ENCODE measurements around the gene PIAS4.

The PIAS4 gene

GRCh38 chr19:4023600-4024398, 16.3 kb downstream of the PIAS4 start:
- DNase-seq: no peak

- no peak for DNase-seq
These were observed 17.8 kb downstream of the PIAS4 start for GRCh38 chr19:4025317-4025716.

- DNase-seq: no peak
These were observed 19.6 kb downstream of the PIAS4 start for GRCh38 chr19:4027146-4027545.

GRCh38 chr19:4028334-4029246, 21.1 kb downstream of the PIAS4 start:
- DNase-seq: no peak

- no peak for DNase-seq
These were observed 21.7 kb downstream of the PIAS4 start for GRCh38 chr19:4029247-4029614.

GRCh38 chr19:4030552-4030951, 23.0 kb downstream of the PIAS4 start:
- no peak for DNase-seq

- no peak for DNase-seq
These were observed 23.4 kb downstream of the PIAS4 start for GRCh38 chr19:4030981-4031380.

GRCh38 chr19:4031420-4031819, 23.9 kb downstream of the PIAS4 start:
- DNase-seq: no peak

- no peak for DNase-seq
These were observed 24.9 kb downstream of the PIAS4 start for GRCh38 chr19:4032436-4032835.

- no peak for DNase-seq
These were observed 25.8 kb downstream of the PIAS4 start for GRCh38 chr19:4033028-4033956.

GRCh38 chr19:4034048-4035017, 26.8 kb downstream of the PIAS4 start:
- DNase-seq: no peak

GRCh38 chr19:4035018-4035566, 27.6 kb downstream of the PIAS4 start:
- DNase-seq: no peak

GRCh38 chr19:4035582-4035981, 28.0 kb downstream of the PIAS4 start:
- no peak for DNase-seq

- no peak for DNase-seq
These were observed 29.2 kb downstream of the PIAS4 start for GRCh38 chr19:4036576-4037300.

- DNase-seq: no peak
These were observed 29.9 kb downstream of the PIAS4 start for GRCh38 chr19:4037301-4037949.

GRCh38 chr19:4038057-4038456, 30.5 kb downstream of the PIAS4 start:
- no peak for DNase-seq

- DNase-seq: no peak
These were observed 31.3 kb downstream of the PIAS4 start for GRCh38 chr19:4038661-4039423.

- DNase-seq: no peak
These were observed 34.7 kb downstream of the PIAS4 start for GRCh38 chr19:4042064-4042730.

GRCh38 chr19:4042731-4043082, 35.2 kb downstream of the PIAS4 start:
- DNase-seq: no peak

Data from activated CD4-positive, alpha-beta T cell treated with anti-CD3 and anti-CD28 coated beads for 1 hour (primary cell).